Measurements from ENCODE around the gene ELMO1. TPM values are rescaled to one million over a fixed set of nuclear protein-coding genes. Genes with fewer than 3 reads are reported as not detected.

The ELMO1 gene
- total RNA-seq, 2 experiments from 2014 or later: 72.8 to 75.3 TPM

DNA sequence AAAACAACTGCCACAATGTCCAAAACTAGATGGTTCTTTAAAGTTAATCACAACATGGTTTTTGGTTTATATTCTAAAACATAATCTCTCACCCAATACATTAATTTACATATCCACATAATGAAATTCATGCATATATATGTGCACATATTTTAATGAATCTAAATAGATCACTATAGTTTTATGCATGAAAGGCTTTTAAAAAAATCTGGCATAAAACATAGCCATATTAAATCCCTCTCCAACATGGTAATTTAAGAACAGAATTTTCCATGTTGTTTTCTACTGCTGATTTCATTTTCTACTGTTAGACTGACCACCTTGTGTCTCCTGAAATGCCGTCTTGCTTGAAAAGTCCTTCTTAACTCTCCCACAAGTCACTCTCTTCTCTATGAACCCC is 528.2 kb downstream of the ELMO1 start:
- CTCF ChIA-PET: no interaction called here
- no peak overlapping the region for H3K4me3 Mint-ChIP-seq
- intact Hi-C loops (cut with micrococcal nuclease): no loop called here
- H3K27ac Mint-ChIP-seq: no peak overlapping the region
- H3K27me3 Mint-ChIP-seq: no peaks in the 10 kb centered on the region
- TF ChIP-seq, protein P1, sequence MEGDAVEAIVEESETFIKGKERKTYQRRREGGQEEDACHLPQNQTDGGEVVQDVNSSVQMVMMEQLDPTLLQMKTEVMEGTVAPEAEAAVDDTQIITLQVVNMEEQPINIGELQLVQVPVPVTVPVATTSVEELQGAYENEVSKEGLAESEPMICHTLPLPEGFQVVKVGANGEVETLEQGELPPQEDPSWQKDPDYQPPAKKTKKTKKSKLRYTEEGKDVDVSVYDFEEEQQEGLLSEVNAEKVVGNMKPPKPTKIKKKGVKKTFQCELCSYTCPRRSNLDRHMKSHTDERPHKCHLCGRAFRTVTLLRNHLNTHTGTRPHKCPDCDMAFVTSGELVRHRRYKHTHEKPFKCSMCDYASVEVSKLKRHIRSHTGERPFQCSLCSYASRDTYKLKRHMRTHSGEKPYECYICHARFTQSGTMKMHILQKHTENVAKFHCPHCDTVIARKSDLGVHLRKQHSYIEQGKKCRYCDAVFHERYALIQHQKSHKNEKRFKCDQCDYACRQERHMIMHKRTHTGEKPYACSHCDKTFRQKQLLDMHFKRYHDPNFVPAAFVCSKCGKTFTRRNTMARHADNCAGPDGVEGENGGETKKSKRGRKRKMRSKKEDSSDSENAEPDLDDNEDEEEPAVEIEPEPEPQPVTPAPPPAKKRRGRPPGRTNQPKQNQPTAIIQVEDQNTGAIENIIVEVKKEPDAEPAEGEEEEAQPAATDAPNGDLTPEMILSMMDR (IDR thresholded peaks at IDR 0.05): no peak
- H3K9me3 Mint-ChIP-seq: peaks cover 7% of the 10 kb centered on the region
- POLR2A ChIA-PET: no interaction called here
- DNase-seq (no peak), ATAC-seq (no peak)
- H3K36me3 Mint-ChIP-seq (ENCODE audit: low read depth): peaks cover 32% of the 10 kb centered on the region
- H3K4me1 Mint-ChIP-seq (ENCODE audit: low read depth): peaks cover 8% of the 10 kb centered on the region

- Mint-ChIP-seq H3K36me3 (ENCODE audit: low read depth) (peaks cover 36% of the 10 kb centered on the region), H3K27me3 (no peaks in the 10 kb centered on the region), H3K4me3 (no peak overlapping the region), H3K9me3 (peaks cover 7% of the 10 kb centered on the region), H3K27ac (no peak overlapping the region), H3K4me1 (ENCODE audit: low read depth) (peaks cover 8% of the 10 kb centered on the region)
- POLR2A ChIA-PET: no interaction called here
- no peak for ATAC-seq
- DNase-seq: no peak
- intact Hi-C loops (cut with micrococcal nuclease): no loop called here
- TF ChIP-seq, protein P1 (IDR thresholded peaks at IDR 0.05): no peak
- CTCF ChIA-PET: no interaction called here
Measured at GRCh38 chr7:36919738-36920137, 528.9 kb downstream of the ELMO1 start.

- Mint-ChIP-seq H3K27me3 (no peaks in the 10 kb centered on the region), H3K4me1 (ENCODE audit: low read depth) (peaks cover 3% of the 10 kb centered on the region), H3K4me3 (no peak overlapping the region), H3K27ac (no peak overlapping the region), H3K36me3 (ENCODE audit: low read depth) (peaks cover 32% of the 10 kb centered on the region), H3K9me3 (peaks cover 7% of the 10 kb centered on the region)
- intact Hi-C loops (cut with micrococcal nuclease): no loop called here
- DNase-seq (no peak), ATAC-seq (no peak)
- ChIA-PET POLR2A (no interaction called here), CTCF (no interaction called here)
- TF ChIP-seq, protein P1 (IDR thresholded peaks at IDR 0.05): no peak
Measured at GRCh38 chr7:36918591-36918990, 530.1 kb downstream of the ELMO1 start.

DNA sequence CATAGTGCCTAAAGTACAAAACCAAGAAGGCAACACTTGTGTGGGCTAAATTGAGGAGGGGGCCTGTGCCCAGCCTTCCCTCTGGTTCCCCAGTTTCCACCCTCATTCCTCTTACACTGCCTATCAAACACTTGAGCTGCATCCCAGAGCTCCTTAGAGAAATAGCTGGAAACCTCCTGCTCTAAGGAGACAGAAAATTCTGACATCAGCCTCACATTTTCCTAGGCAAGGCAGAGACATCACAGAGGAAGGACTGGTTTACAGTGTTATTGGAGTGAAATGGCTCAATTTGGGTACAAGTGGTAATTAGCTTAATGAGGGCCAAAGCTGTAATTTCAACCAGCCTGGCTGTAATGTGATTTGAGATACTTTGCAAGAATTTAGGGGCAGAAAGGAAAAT is 532.0 kb downstream of the ELMO1 start:
- Mint-ChIP-seq H3K4me3 (no peak overlapping the region), H3K27ac (no peak overlapping the region), H3K27me3 (no peaks in the 10 kb centered on the region), H3K4me1 (ENCODE audit: low read depth) (peaks cover 3% of the 10 kb centered on the region), H3K9me3 (peaks cover 4% of the 10 kb centered on the region), H3K36me3 (ENCODE audit: low read depth) (peaks cover 29% of the 10 kb centered on the region)
- intact Hi-C loops (cut with micrococcal nuclease): no loop called here
- ChIA-PET CTCF (interaction anchor here (1.0 to 1.5 kb wide), 2 partner anchors 21 to 73 kb away, joined by 3 read pairs; no protein-coding TSS in a partner anchor), POLR2A (no interaction called here)
- ATAC-seq (no peak), DNase-seq (no peak)
- TF ChIP-seq, protein P1 (IDR thresholded peaks at IDR 0.05): no peak

GRCh38 chr7:36916116-36916515 is 532.5 kb downstream of the ELMO1 start:
- no peak overlapping the region for H3K27ac Mint-ChIP-seq
- ChIA-PET POLR2A (interaction anchor here (0.6 kb wide), 1 partner anchor 106 kb away, joined by 3 read pairs; no protein-coding TSS in a partner anchor), CTCF (interaction anchor here (1.0 to 1.5 kb wide), 2 partner anchors 22 to 74 kb away, joined by 3 read pairs; no protein-coding TSS in a partner anchor)
- peaks cover under 1% of the 10 kb centered on the region for H3K9me3 Mint-ChIP-seq
- TF ChIP-seq, protein P1 (IDR thresholded peaks at IDR 0.05): no peak
- H3K4me3 Mint-ChIP-seq: no peak overlapping the region
- peaks cover 3% of the 10 kb centered on the region for H3K4me1 Mint-ChIP-seq (ENCODE audit: low read depth)
- DNase-seq (no peak), ATAC-seq (no peak)
- intact Hi-C loops (cut with micrococcal nuclease): no loop called here
- peaks cover 28% of the 10 kb centered on the region for H3K36me3 Mint-ChIP-seq (ENCODE audit: low read depth)
- H3K27me3 Mint-ChIP-seq: no peaks in the 10 kb centered on the region
